GM13977 (cell line): ENCODE measurements around the gene FUT8.
"Not testable (repeated sequence)": the region's sequence is repeated elsewhere in the genome, so short reads cannot be mapped to it uniquely, and the experiment has no call there.

Source experiments
- DNase-seq: peaks from one replicate; pipeline ENCODE4 v3.0.0; 2012; ENCODE audit warnings: low spot score
- in situ Hi-C: fragments of 300-500 bp; cut with MboI; formaldehyde crosslinking; loops from one replicate; pipeline ENCODE4 v1.12.0; 2022; ENCODE audit warnings: low sequenced_read_pairs, low pct_unique_long_range_greater_than_20kb, mixed read lengths, inconsistent platforms; ENCODE audit not compliant: unreplicated experiment
- TF ChIP-seq, protein P1 (sequence below): IDR thresholded peaks from 2 replicates; pipeline ENCODE4 v1.5.1; 2012; ENCODE audit warnings: mild to moderate bottlenecking, control low read depth; ENCODE audit not compliant: insufficient read depth; ENCODE audit errors: extremely low read depth, missing control alignments

Gene FUT8

DNA sequence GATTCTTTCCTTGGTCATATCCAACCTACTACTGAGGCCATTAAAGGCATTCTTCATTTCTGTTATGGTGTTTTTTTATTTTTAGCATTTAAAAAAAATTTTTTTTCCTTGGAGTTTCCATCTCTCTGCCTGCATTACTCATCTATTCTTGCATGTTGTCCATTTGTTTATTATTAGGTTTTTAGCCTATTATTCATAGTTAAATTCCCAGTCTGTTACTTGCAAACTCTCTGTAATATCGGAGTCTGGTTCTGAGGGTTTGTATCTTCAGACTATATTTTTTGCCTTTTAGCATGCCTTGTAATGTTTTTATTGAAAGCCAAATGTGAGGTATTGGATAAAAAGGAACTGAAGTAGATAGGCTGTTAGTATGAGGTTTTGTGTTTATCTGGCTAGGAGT, 284.3 kb downstream of the FUT8 start:
- DNase-seq, result no peak
- TF ChIP-seq, protein P1, sequence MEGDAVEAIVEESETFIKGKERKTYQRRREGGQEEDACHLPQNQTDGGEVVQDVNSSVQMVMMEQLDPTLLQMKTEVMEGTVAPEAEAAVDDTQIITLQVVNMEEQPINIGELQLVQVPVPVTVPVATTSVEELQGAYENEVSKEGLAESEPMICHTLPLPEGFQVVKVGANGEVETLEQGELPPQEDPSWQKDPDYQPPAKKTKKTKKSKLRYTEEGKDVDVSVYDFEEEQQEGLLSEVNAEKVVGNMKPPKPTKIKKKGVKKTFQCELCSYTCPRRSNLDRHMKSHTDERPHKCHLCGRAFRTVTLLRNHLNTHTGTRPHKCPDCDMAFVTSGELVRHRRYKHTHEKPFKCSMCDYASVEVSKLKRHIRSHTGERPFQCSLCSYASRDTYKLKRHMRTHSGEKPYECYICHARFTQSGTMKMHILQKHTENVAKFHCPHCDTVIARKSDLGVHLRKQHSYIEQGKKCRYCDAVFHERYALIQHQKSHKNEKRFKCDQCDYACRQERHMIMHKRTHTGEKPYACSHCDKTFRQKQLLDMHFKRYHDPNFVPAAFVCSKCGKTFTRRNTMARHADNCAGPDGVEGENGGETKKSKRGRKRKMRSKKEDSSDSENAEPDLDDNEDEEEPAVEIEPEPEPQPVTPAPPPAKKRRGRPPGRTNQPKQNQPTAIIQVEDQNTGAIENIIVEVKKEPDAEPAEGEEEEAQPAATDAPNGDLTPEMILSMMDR, result no peak
- in situ Hi-C loops, result no loop called here

DNA sequence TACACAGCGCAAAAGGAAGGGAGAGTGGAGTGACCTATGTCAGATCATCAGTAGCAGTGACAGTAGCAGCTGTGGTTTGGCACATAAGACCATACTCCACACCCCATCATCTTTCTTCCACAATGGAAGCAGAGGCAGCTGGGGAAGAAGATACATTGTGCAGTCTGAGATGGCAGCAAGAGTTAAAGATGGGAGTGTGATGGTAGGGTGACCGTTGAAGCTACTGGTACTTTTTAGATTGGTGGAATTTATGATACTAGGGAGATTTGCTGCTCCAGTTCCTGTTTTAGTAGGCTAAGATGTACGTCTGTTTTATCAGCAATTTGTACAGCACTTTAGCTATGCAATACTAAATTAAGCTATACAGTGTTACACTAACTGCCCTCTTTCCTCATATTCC, 291.0 kb downstream of the FUT8 start:
- in situ Hi-C loops, result no loop called here
- no peak for DNase-seq
- TF ChIP-seq, protein P1, result no peak

DNA sequence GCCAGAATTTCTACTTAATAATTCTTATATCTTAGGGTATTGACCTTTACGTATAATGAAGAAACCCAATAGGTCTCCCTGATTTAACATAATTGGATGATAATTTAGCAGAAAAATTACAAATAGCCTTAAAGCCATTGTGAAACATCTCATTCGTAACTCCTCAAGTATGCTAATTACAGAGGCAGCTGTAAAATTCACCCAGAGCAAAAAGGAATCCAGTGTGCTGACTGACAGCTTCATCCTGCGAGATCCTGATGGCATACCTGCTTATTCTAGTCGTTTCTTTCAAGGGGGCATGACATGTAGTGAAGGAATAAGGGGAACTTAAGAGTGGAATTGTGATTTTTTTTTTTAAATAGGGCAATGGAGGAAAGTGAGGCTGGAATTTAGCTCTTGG, 291.5 kb downstream of the FUT8 start:
- TF ChIP-seq, protein P1, result no peak
- in situ Hi-C loops, result no loop called here
- no peak for DNase-seq

DNA sequence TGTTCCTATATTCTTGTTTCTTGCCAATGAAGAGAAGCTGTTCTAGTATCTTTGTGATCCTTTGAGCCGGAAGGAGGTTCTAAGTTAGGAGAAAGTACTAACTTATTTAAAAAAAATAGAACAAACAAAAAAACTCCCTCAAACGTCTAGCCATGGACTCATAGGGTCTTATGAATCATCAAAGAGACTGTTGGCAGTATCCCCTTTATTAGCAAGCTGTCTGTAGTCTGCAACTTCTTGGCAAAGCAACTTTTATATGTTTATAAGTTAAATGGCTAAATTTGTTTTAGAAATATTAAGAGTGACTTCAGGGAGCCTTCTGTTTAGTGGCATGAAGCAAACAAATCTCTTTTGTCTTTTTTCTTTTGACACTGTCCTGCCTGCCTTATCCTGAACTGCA, 291.9 kb downstream of the FUT8 start:
- in situ Hi-C loops, result no loop called here
- TF ChIP-seq, protein P1, result no peak
- DNase-seq, result no peak

DNA sequence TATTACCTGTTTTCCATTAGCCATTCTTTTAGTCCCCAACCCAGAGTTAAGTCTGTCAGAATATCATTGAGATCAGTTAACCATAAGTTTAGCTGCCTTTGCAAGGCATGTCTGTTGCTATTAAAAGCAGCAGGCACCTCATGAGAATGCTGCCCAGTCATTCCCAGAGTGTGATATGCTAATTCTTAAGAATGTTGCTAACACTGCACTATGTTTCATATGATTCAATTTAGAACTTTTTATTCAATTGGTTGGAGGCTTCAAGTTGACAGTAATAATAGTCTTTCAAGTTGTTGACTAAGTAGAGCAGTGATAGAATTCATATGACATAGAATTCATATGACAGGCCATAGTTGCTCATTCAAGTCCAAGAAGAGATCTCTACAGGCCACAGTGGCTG, 292.3 kb downstream of the FUT8 start:
- in situ Hi-C loops, result no loop called here
- TF ChIP-seq, protein P1, result no peak

DNA sequence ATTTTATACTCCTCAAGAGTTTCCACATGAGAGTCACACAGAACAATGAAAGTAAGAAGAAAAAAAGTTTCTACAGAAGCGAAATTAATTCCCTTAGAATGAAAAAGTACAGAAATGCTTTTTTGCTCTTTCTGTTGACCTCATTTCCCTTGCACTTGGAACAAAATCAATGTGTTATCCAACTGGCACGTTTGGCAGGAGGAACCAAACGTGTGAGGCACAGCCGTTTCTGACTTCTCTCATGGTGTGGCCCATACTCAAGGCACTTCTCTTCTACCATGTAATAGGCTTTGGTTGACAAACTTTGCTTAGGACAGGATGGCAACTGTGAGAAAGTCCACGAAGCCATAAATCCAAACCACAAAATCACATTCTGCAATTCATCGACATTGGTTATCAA, 297.0 kb downstream of the FUT8 start:
- in situ Hi-C loops, result no loop called here
- TF ChIP-seq, protein P1, result no peak
- no peak for DNase-seq

More for the DNA sequence above, 292.3 kb downstream of the FUT8 start:
- peak; percentile 32 for DNase-seq

DNA sequence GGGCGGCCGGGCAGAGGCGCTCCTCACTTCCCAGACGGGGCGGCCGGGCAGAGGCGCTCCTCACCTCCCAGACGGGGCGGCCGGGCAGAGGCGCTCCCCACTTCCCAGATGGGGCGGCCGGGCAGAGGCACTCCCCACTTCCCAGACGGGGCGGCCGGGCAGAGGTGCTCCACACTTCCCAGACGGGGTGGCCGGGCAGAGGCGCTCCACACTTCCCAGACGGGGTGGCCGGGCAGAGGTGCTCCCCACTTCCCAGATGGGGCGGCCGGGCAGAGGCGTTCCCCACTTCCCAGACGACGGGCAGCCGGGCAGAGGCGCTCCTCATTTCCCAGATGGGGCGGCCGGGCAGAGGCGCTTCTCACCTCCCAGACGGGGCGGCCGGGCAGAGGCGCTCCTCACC, 304.3 kb downstream of the FUT8 start:
- DNase-seq, in situ Hi-C loops: not testable (repeated sequence)

DNA sequence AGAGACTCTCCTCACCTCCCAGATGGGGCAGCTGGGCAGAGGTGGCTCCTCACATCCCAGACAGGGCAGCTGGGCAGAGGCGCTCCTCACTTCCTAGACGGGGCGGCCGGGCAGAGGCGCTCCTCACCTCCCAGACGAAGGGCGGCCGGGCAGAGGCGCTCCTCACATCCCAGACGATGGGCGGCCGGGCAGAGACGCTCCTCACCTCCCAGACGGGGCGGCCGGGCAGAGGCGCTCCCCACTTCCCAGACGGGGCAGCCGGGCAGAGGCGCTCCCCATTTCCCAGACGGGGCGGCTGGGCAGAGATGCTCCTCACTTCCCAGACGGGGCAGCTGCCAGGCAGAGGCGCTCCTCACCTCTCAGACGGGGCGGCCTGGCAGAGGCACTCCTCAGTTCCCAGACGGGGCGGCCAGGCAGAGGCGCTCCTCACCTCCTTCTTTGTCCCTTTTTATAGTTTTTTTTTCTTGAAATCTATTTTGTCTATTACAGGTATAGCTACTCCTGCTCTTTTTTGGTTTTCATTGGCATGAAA, 304.9 kb downstream of the FUT8 start:
- in situ Hi-C loops, DNase-seq: not testable (repeated sequence)
